ENCODE data around the gene NUDT3. TPM values are rescaled to one million over a fixed set of nuclear protein-coding genes. Genes with fewer than 3 reads are reported as not detected.

The NUDT3 gene
- total and polyA plus RNA-seq, 4 donors = 3.2 to 20.2 (median 9.5) TPM

- TF ChIP-seq EGR1 (IDR thresholded peaks at IDR 0.05; ENCODE audit: low read depth in 2 of 2) = no peak
- no peak for TF ChIP-seq REST (IDR thresholded peaks at IDR 0.05)
- TF ChIP-seq HNF4G (IDR thresholded peaks at IDR 0.05) = no peak
- no peak for TF ChIP-seq CTCF (IDR thresholded peaks at IDR 0.05; ENCODE audit: low read depth, low read length, missing input control)
- TF ChIP-seq NR2F2 (IDR thresholded peaks at IDR 0.05) = no peak
- no peak for TF ChIP-seq ZBTB33 (IDR thresholded peaks at IDR 0.05)
- TF ChIP-seq ATF3 (IDR thresholded peaks at IDR 0.05) = no peak
- TF ChIP-seq SP1 (IDR thresholded peaks at IDR 0.05) = no peak
- no peak for TF ChIP-seq FOXA2 (IDR thresholded peaks at IDR 0.05)
- TF ChIP-seq MAX (IDR thresholded peaks at IDR 0.05) = no peak
- TF ChIP-seq JUND (IDR thresholded peaks at IDR 0.05) = no peak
- TF ChIP-seq TAF1 (conservative IDR thresholded peaks at IDR 0.05) = no peak
- no peak for TF ChIP-seq FOXA1 (IDR thresholded peaks at IDR 0.05)
- H3K4me1 ChIP-seq (ENCODE audit: control insufficient read depth in 4 of 4, insufficient read depth in 4 of 4, low read length in 3 of 4) = peaks cover 5 to 30% (median 22%) of the 10 kb centered on the region in 4 donors
Measured at GRCh38 chr6:34418367-34418766, 25.9 kb upstream of the NUDT3 start.

GRCh38 chr6:34416877-34417371 lies 24.5 kb upstream of the NUDT3 start:
- Histone ChIP-seq H3K4me1 (ENCODE audit: control insufficient read depth in 4 of 4, insufficient read depth in 4 of 4, low read length in 3 of 4) (peaks cover 5 to 30% (median 22%) of the 10 kb centered on the region in 4 donors), H3K27ac (ENCODE audit: low read depth in 1 of 2, low read length in 2 of 2) (no peak overlapping the region), H3K27me3 (ENCODE audit: control insufficient read depth in 4 of 4, insufficient read depth in 4 of 4, low read length in 3 of 4) (no peaks in the 10 kb centered on the region), H3K4me3 (ENCODE audit: low read depth in 1 of 3, low read length in 3 of 3) (no peak overlapping the region), H3K9ac (ENCODE audit: low read depth in 1 of 2, low read length in 2 of 2) (no peak overlapping the region), H3K9me3 (ENCODE audit: control insufficient read depth in 4 of 4, low read length in 3 of 4) (no peaks in the 10 kb centered on the region), H3K36me3 (ENCODE audit: control insufficient read depth in 4 of 4, insufficient read depth in 3 of 4, low read depth in 1 of 4, low read length in 3 of 4) (peaks cover 0 to 43% (median 31%) of the 10 kb centered on the region in 4 donors)
- DNase-seq (ENCODE audit: low spot score) = no peak
- WGBS = 87% methylated on average over 7 of the region's 7 CpGs
- TF ChIP-seq ZBTB33 (IDR thresholded peaks at IDR 0.05) (no peak), MAX (IDR thresholded peaks at IDR 0.05) (no peak), GABPA (IDR thresholded peaks at IDR 0.05 in 1 of 2, conservative IDR thresholded peaks at IDR 0.05 in 1 of 2) (no peak), HNF4G (IDR thresholded peaks at IDR 0.05) (no peak)

More at GRCh38 chr6:34418367-34418766, 25.9 kb upstream of the NUDT3 start:
- Histone ChIP-seq H3K9ac (ENCODE audit: low read depth in 1 of 2, low read length in 2 of 2) (no peak overlapping the region), H3K36me3 (ENCODE audit: control insufficient read depth in 4 of 4, insufficient read depth in 3 of 4, low read depth in 1 of 4, low read length in 3 of 4) (peaks cover 8 to 57% (median 44%) of the 10 kb centered on the region in 4 donors), H3K27ac (ENCODE audit: low read depth in 1 of 2, low read length in 2 of 2) (no peak overlapping the region), H3K27me3 (ENCODE audit: control insufficient read depth in 4 of 4, insufficient read depth in 4 of 4, low read length in 3 of 4) (no peaks in the 10 kb centered on the region), H3K4me3 (ENCODE audit: low read depth in 1 of 3, low read length in 3 of 3) (no peak overlapping the region), H3K9me3 (ENCODE audit: control insufficient read depth in 4 of 4, low read length in 3 of 4) (no peaks in the 10 kb centered on the region)
- WGBS = 92% methylated on average over 5 of the region's 5 CpGs
- DNase-seq (ENCODE audit: low spot score) = no peak
